Pancreas (tissue), 10 donors: ENCODE data around the gene OR2T4. TPM values are rescaled to one million over a fixed set of nuclear protein-coding genes. Genes with fewer than 3 reads are reported as not detected.

Source experiments
- ATAC-seq, 4 donors: fragments of 200-7000 bp; cut with Tn5 transposase; one replicate each; pipeline versions ENCODE4 v1.8.0 to v1.9.1; 2020; ENCODE audit warnings: mild to moderate bottlenecking in 4 of 4, moderate library complexity in 4 of 4
- DNase-seq, 6 donors: peaks; one replicate each; pipeline ENCODE4 v3.0.0-alpha.2; 2020
- FAIRE-seq: peaks from 2 replicates; lab custom pipeline; 2012; peaks lifted over from hg19 to GRCh38; lab: Jason Lieb, UNC
- H3K27ac ChIP-seq, 4 donors: fragments of 200-600 bp; sonication (generic); 1 replicate in 3 of 4; 2 replicates in 1 of 4; pipeline versions ENCODE4 v1.5.0 to v1.8.0; 2020
- H3K27me3 ChIP-seq, 4 donors: fragments of 200-600 bp; one replicate each; pipeline ENCODE4 v1.8.0; 2021
- H3K36me3 ChIP-seq, 3 donors: fragments of 200-600 bp; sonication (generic) in 1 of 3; one replicate each; pipeline versions ENCODE4 v1.5.0 to v1.8.0; 2020 to 2021
- H3K4me1 ChIP-seq, 3 donors: fragments of 200-600 bp; one replicate each; pipeline ENCODE4 v1.8.0; 2021
- H3K4me3 ChIP-seq, 4 donors: fragments of 200-600 bp; sonication (generic) in 2 of 4; one replicate each; pipeline versions ENCODE4 v1.5.0 to v1.8.0; 2020 to 2021
- H3K9me3 ChIP-seq, 4 donors: fragments of 200-600 bp; one replicate each; pipeline ENCODE4 v1.8.0; 2021
- CTCF ChIP-seq, 4 donors: fragments of 200-600 bp; sonication (generic) in 3 of 4; IDR thresholded peaks; one replicate each; pipeline versions ENCODE4 v1.5.0 to v1.8.0; 2021; ENCODE audit warnings: antibody characterized with exemption in 4 of 4
- WGBS, 2 donors: extraction: QIAGEN DNeasy Blood & Tissue Kit; methylation state at CpG; one replicate each; pipeline ENCODE4 v1.1.7; 2013; 5-methylcytosine and 5-hydroxymethylcytosine counted together
- intact Hi-C, 3 donors: fragments of 100-400 bp; cut with DNase I; formaldehyde crosslinking; loops; one replicate each; pipeline versions ENCODE4 v1.11.1 to v1.14.2; 2022
- polyA plus RNA-seq, 2 donors: library from polyadenylated mRNA; stranded (reverse); fragments of 200-250 nt; gene quantifications; one replicate each; pipeline ENCODE4 v1.2.3, GENCODE V29; 2013
- total RNA-seq, 6 donors: library from RNA; stranded (reverse); fragmentation: NEBNext Ultra II Directional in 4 of 6; extraction: Animal tissue kit (Norgen Biotek cat#: 25700) in 4 of 6; gene quantifications; one replicate each; pipeline versions ENCODE4 v1.2.1 to v1.2.4, GENCODE V29; 2021 to 2023
- donor health status: healthy with polysubstance abuse.
- donor health status: DM: no; HTN: no; CAD: no; lungs with moderate emphysema.
- donor health status: DM: no; HTN: no; CAD: no.
- donor health status: control.
- donor health status: control.
- donor health status: Bipolar disorder and iron deficiency.
- donor health status: DM: yes; HTN: yes; CAD: no.
- donor health status: DM: no; HTN: no; CAD: no.
- donor health status: DM: no; HTN: no; CAD: no.
- donor health status: DM: yes; HTN: yes; CAD: no.

Gene OR2T4
- total and polyA plus RNA-seq, 8 donors, result not detected

GRCh38 chr1:248359415-248359814 is 2.0 kb upstream of the OR2T4 start:
- DNase-seq, result no peak
- no peak for ATAC-seq
- WGBS, 2 donors, result 58 to 74% methylated on average over 3 of the region's 3 CpGs
- intact Hi-C loops, result no loop called here
- no peak overlapping the region for H3K4me3 ChIP-seq
- no peak for TF ChIP-seq CTCF (IDR thresholded peaks at IDR 0.05)
- no peak overlapping the region for H3K27ac ChIP-seq
- no peaks in the 10 kb centered on the region for H3K36me3 ChIP-seq
- no peaks in the 10 kb centered on the region for H3K27me3 ChIP-seq
- no peaks in the 10 kb centered on the region for H3K4me1 ChIP-seq
- no peaks in the 10 kb centered on the region for H3K9me3 ChIP-seq
- no peak for FAIRE-seq

DNA sequence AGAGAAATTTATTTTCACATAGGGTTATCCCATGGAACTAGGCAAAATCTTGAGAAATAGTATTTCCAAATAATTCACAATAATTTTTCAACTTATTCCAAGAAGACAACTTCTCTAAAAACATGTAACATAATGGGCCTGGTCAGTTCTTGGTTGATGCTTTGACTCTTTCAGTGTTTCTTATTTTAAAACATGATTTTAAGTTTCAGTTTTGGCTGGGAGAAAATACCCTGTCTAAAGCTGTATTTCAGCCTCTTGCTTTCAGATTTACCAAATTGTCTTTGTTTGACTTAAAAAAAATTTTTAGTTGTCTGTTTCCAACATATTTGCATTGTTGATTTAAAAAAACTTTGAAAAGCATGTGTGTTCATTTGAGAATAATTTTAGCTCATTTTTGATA is 5.1 kb downstream of the OR2T4 start:
- no peak for TF ChIP-seq CTCF (IDR thresholded peaks at IDR 0.05)
- no peak for FAIRE-seq
- no peak overlapping the region for H3K27ac ChIP-seq
- no peak overlapping the region for H3K4me3 ChIP-seq
- no peaks in the 10 kb centered on the region for H3K27me3 ChIP-seq
- intact Hi-C loops, result no loop called here
- no peak for DNase-seq
- no peaks in the 10 kb centered on the region for H3K36me3 ChIP-seq
- ATAC-seq, result no peak
- no peaks in the 10 kb centered on the region for H3K9me3 ChIP-seq
- H3K4me1 ChIP-seq, result no peaks in the 10 kb centered on the region

- no peak for DNase-seq
- Histone ChIP-seq H3K27me3 (no peaks in the 10 kb centered on the region), H3K4me3 (no peak overlapping the region), H3K27ac (no peak overlapping the region), H3K9me3 (no peaks in the 10 kb centered on the region), H3K4me1 (no peaks in the 10 kb centered on the region), H3K36me3 (no peaks in the 10 kb centered on the region)
- no peak for TF ChIP-seq CTCF (IDR thresholded peaks at IDR 0.05)
- no peak for ATAC-seq
- intact Hi-C loops, result no loop called here
- WGBS, 2 donors, result 49 to 60% methylated on average over 5 of the region's 5 CpGs
- FAIRE-seq, result no peak
Observed at GRCh38 chr1:248372394-248372793, 10.9 kb downstream of the OR2T4 start.

DNA sequence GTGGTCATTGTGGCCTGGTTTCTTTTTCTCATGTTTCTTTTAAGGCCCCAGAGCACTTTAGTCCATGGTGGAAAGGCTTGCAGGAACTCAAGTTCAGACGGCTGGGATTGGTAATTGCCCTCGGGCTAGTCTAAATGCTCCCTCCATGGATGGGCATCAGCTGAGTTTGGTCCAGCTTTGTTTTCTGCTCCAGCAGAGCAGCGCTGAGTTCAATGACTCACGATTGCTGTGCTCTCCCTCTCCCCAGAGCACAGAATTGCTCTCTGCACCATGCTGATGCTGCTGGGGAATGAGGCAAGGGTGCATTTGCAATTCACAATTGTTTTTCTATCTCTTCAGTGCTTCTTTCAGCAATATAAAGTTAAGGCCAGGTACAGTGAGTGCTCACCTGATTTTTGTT is 12.3 kb downstream of the OR2T4 start:
- Histone ChIP-seq H3K27ac (no peak overlapping the region), H3K9me3 (no peaks in the 10 kb centered on the region), H3K4me1 (no peaks in the 10 kb centered on the region), H3K4me3 (no peak overlapping the region), H3K27me3 (no peaks in the 10 kb centered on the region), H3K36me3 (no peaks in the 10 kb centered on the region)
- ATAC-seq (no peak), DNase-seq (no peak), FAIRE-seq (no peak)
- TF ChIP-seq CTCF (IDR thresholded peaks at IDR 0.05), result no peak
- intact Hi-C loops, result no loop called here
- WGBS, 2 donors, result 57 to 63% methylated on average over 4 of the region's 4 CpGs

- H3K4me1 ChIP-seq, result no peaks in the 10 kb centered on the region
- no peaks in the 10 kb centered on the region for H3K27me3 ChIP-seq
- H3K4me3 ChIP-seq, result no peak within 1 kb of the TSS
- ATAC-seq (no peak), FAIRE-seq (no peak), DNase-seq (no peak)
- no peak for TF ChIP-seq CTCF (IDR thresholded peaks at IDR 0.05)
- intact Hi-C loops, result no loop called here
- no peaks in the 10 kb centered on the region for H3K9me3 ChIP-seq
- no peak within 1 kb of the TSS for H3K27ac ChIP-seq
- H3K36me3 ChIP-seq, result no peaks in the 10 kb centered on the region
Observed at GRCh38 chr1:248375446-248375845, 14.0 kb downstream of the OR2T4 start, which contains the start of gene OR2T6. Gene OR2T6 (plus strand): TSS chr1:248375746. CDS start chr1:248387609, 11,863 bp downstream.
